Measurements from ENCODE around the gene CABCOCO1. TPM values are rescaled to one million over a fixed set of nuclear protein-coding genes. Genes with fewer than 3 reads are reported as not detected.

The CABCOCO1 gene
- total RNA-seq, 1 donor from 2014 or later = 0.28 TPM

DNA sequence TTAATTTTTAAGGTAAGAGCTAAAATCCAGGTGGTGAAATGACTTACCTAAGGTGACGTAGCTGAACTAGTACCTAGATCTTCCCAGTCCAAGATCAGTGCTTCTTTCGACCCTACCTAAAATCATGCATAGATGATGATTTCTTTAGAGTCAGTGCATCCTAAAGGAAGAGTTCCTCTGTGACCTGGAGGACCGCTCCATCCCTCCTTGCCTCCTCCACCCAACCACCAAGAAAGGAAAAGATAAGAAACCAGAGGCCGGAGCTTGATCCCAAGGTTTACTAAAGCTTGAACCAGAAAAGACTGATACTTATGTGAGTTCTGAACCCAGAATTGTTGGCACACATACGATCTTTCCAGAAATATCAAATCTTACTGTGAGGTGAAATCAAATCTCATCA lies 101.8 kb downstream of the CABCOCO1 start:
- no peaks in the 10 kb centered on the region for H3K27me3 Mint-ChIP-seq (ENCODE audit: unreplicated experiment)
- TF ChIP-seq, protein P1, sequence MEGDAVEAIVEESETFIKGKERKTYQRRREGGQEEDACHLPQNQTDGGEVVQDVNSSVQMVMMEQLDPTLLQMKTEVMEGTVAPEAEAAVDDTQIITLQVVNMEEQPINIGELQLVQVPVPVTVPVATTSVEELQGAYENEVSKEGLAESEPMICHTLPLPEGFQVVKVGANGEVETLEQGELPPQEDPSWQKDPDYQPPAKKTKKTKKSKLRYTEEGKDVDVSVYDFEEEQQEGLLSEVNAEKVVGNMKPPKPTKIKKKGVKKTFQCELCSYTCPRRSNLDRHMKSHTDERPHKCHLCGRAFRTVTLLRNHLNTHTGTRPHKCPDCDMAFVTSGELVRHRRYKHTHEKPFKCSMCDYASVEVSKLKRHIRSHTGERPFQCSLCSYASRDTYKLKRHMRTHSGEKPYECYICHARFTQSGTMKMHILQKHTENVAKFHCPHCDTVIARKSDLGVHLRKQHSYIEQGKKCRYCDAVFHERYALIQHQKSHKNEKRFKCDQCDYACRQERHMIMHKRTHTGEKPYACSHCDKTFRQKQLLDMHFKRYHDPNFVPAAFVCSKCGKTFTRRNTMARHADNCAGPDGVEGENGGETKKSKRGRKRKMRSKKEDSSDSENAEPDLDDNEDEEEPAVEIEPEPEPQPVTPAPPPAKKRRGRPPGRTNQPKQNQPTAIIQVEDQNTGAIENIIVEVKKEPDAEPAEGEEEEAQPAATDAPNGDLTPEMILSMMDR (IDR thresholded peaks at IDR 0.05; ENCODE audit: unreplicated experiment) = no peak
- no peak overlapping the region for H3K27ac Mint-ChIP-seq (ENCODE audit: unreplicated experiment)
- peaks cover 3% of the 10 kb centered on the region for H3K4me1 Mint-ChIP-seq (ENCODE audit: unreplicated experiment)
- H3K4me3 Mint-ChIP-seq (ENCODE audit: unreplicated experiment) = no peak overlapping the region
- DNase-seq (ENCODE audit: low spot score) = no peak
- no peaks in the 10 kb centered on the region for H3K9me3 Mint-ChIP-seq (ENCODE audit: unreplicated experiment)
- no peaks in the 10 kb centered on the region for H3K36me3 Mint-ChIP-seq (ENCODE audit: low read depth, unreplicated experiment)

DNA sequence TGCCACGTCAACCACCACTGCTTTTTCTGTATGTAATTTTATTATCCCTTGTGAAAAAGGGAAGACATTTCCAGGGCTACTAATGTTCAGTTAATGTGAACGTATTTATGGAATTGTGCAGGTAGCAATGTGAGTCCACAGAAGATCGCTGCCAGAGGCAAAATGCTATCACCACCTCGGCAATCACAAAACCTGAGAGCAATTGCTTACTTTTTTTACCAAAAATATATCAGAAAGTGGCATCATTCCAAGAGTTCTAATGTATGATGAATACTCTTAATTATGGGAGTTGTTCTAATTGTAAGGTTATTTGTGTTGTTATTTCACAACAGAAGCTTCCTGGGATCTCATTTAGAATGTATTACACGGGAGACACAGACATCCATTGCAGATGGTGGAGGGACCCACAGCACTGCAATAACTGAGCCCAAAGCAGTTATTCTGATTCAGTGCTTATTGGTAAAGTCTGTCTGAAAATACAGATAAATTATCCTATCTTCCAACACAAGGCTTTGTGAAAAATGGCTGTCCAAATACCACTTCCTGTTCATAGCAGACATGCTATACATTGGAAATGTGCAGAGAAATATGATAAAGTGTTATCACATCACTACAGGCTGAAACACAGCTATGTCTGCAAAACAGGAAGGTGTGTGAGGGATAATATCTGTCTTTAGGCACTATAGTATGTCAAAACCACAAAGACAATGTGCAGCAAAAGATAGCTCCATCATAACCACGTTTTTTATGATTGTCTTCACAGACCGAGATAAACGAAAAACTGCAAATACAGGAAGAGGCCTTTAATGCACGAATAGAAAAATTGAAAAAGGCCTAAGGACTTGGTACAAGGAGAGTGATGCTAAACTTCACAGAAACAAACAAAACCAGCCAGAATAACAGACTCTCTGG lies 102.7 kb downstream of the CABCOCO1 start:
- Mint-ChIP-seq H3K4me1 (ENCODE audit: unreplicated experiment) (peaks cover 3% of the 10 kb centered on the region), H3K4me3 (ENCODE audit: unreplicated experiment) (no peak overlapping the region), H3K27me3 (ENCODE audit: unreplicated experiment) (no peaks in the 10 kb centered on the region), H3K36me3 (ENCODE audit: low read depth, unreplicated experiment) (no peaks in the 10 kb centered on the region), H3K27ac (ENCODE audit: unreplicated experiment) (no peak overlapping the region), H3K9me3 (ENCODE audit: unreplicated experiment) (no peaks in the 10 kb centered on the region)
- DNase-seq (ENCODE audit: low spot score) = no peak
- TF ChIP-seq, protein P1 (IDR thresholded peaks at IDR 0.05; ENCODE audit: unreplicated experiment) = no peak

DNA sequence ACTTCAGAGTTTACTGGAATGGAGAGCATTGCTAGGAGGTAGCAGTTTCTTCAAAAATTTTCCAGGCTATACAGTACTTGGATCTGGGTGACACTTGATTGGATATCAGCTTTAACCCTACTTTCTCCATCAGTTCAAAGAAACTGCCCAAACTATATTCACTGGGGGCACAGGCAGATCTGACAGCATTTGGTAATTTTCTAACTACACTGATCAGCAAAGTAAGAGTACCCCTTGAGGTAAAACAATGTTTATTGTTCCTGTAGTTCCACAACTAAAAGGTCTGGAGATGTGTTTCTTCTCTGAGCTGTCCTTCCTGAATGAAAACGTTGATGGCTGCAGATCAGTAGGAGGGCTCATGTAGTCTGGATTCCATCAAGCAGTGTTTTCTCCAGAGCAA lies 104.2 kb downstream of the CABCOCO1 start:
- Mint-ChIP-seq H3K27me3 (ENCODE audit: unreplicated experiment) (no peaks in the 10 kb centered on the region), H3K4me3 (ENCODE audit: unreplicated experiment) (no peak overlapping the region), H3K36me3 (ENCODE audit: low read depth, unreplicated experiment) (no peaks in the 10 kb centered on the region), H3K27ac (ENCODE audit: unreplicated experiment) (no peak overlapping the region), H3K4me1 (ENCODE audit: unreplicated experiment) (peaks cover 3% of the 10 kb centered on the region), H3K9me3 (ENCODE audit: unreplicated experiment) (no peaks in the 10 kb centered on the region)
- TF ChIP-seq, protein P1 (IDR thresholded peaks at IDR 0.05; ENCODE audit: unreplicated experiment) = no peak
- DNase-seq (ENCODE audit: low spot score) = no peak

DNA sequence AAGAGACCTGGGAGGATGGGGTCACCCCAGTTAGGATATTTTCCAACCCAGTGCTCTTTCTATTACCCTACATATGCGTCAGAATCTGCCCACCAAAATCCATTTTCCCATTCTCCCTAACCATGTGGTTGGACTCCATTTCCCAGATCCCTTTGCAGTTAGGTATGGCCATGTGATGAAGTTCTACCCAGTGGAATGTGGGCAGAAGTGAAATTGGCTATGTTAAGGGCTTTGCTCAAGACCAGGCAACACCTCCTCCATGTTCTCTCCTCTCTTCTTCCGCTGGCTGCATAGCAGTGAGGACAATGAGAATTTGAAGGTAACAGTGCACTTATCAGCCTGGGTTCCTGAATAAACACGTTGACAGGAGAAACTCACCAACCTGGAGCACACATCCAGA lies 111.3 kb downstream of the CABCOCO1 start:
- Mint-ChIP-seq H3K4me1 (ENCODE audit: unreplicated experiment) (no peaks in the 10 kb centered on the region), H3K9me3 (ENCODE audit: unreplicated experiment) (no peaks in the 10 kb centered on the region), H3K27me3 (ENCODE audit: unreplicated experiment) (no peaks in the 10 kb centered on the region), H3K36me3 (ENCODE audit: low read depth, unreplicated experiment) (no peaks in the 10 kb centered on the region), H3K27ac (ENCODE audit: unreplicated experiment) (no peak overlapping the region), H3K4me3 (ENCODE audit: unreplicated experiment) (no peak overlapping the region)
- no peak for DNase-seq (ENCODE audit: low spot score)
- TF ChIP-seq, protein P1 (IDR thresholded peaks at IDR 0.05; ENCODE audit: unreplicated experiment) = no peak

DNA sequence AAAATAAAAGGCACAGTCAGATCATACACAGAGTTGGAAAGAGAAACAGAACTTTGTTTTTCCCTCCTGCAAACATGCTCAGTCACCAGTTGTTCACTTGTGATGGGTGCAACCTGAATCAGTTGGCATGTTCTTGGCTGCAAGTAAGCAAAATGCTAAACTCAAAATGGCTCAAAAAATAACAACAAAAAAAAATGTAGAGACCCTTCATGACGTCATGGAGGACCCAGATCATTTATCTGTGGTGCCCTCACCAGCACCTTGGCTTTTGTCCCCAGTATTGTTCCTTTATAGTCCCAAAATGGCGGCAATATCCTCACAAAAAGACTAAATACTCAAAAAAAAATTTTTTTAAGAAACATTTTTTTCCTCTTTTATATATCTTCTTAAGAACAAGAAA lies 112.4 kb downstream of the CABCOCO1 start:
- no peaks in the 10 kb centered on the region for H3K4me1 Mint-ChIP-seq (ENCODE audit: unreplicated experiment)
- TF ChIP-seq, protein P1 (IDR thresholded peaks at IDR 0.05; ENCODE audit: unreplicated experiment) = no peak
- H3K36me3 Mint-ChIP-seq (ENCODE audit: low read depth, unreplicated experiment) = no peaks in the 10 kb centered on the region
- H3K9me3 Mint-ChIP-seq (ENCODE audit: unreplicated experiment) = no peaks in the 10 kb centered on the region
- H3K4me3 Mint-ChIP-seq (ENCODE audit: unreplicated experiment) = no peak overlapping the region
- no peak overlapping the region for H3K27ac Mint-ChIP-seq (ENCODE audit: unreplicated experiment)
- H3K27me3 Mint-ChIP-seq (ENCODE audit: unreplicated experiment) = no peaks in the 10 kb centered on the region
- DNase-seq (ENCODE audit: low spot score) = no peak

Data from endothelial cell (in vitro differentiated cells).